Adrenal gland (tissue), 12 donors: Measurements from ENCODE around the gene CCL16. TPM values are rescaled to one million over a fixed set of nuclear protein-coding genes. Genes with fewer than 3 reads are reported as not detected.

Experiments used
- DNase-seq, 7 donors: peaks; one replicate each; pipeline ENCODE4 v3.0.0-alpha.2; 2019 to 2020
- H3K27ac ChIP-seq, 5 donors: fragments of 200-600 bp; sonication (generic) in 4 of 5; 1 replicate in 3 of 5; 2 replicates in 2 of 5; pipeline versions ENCODE4 v1.5.1 to v1.8.0; 2016 to 2020; ENCODE audit warnings: mild to moderate bottlenecking in 1 of 5
- H3K27me3 ChIP-seq: fragments of 200-600 bp; 2 replicates; pipeline ENCODE4 v1.8.0; 2021
- H3K36me3 ChIP-seq, 2 donors: fragments of 200-600 bp; replicated peaks in 1 of 2; 1 replicate in 1 of 2; 2 replicates in 1 of 2; pipeline versions ENCODE4 v1.5.1 to v1.8.0; 2018 to 2022
- H3K4me1 ChIP-seq, 2 donors: fragments of 200-600 bp; replicated peaks in 1 of 2; 1 replicate in 1 of 2; 2 replicates in 1 of 2; pipeline versions ENCODE4 v1.5.1 to v1.8.0; 2018 to 2021
- H3K4me3 ChIP-seq, 4 donors: fragments of 200-600 bp; sonication (generic) in 3 of 4; one replicate each; pipeline ENCODE4 v1.5.1; 2016 to 2018
- H3K9me3 ChIP-seq, 3 donors: fragments of 200-600 bp; sonication (generic) in 1 of 3; replicated peaks in 1 of 3; 1 replicate in 2 of 3; 2 replicates in 1 of 3; pipeline versions ENCODE4 v1.5.1 to v1.8.0; 2016 to 2021
- POLR2A ChIP-seq, 2 donors: fragments of 450-650 bp; IDR thresholded peaks; one replicate each; pipeline ENCODE4 v1.6.1; 2017; ENCODE audit warnings: antibody characterized with exemption in 2 of 2, mild to moderate bottlenecking in 2 of 2, moderate library complexity in 1 of 2
- WGBS, 4 donors: extraction: QIAGEN DNeasy Blood & Tissue Kit in 2 of 4; methylation state at CpG; one replicate each; pipeline versions ENCODE4 v1.1.5 to v1.1.7; 2013 to 2017; 5-methylcytosine and 5-hydroxymethylcytosine counted together
- intact Hi-C, 2 donors: fragments of 100-400 bp; cut with DNase I; formaldehyde crosslinking; loops; one replicate each; pipeline versions ENCODE4 v1.14.1 to v1.15.0; 2022 to 2023
- polyA plus RNA-seq, 3 donors: library from polyadenylated mRNA; stranded (reverse); fragments of 200-250 nt in 2 of 3; fragments of 350-450 nt in 1 of 3; fragmentation: Illumina TruSeq in 1 of 3; extraction: RNeasy Lipid Tissue Mini Kit (QIAGEN cat#74804) in 1 of 3; gene quantifications; one replicate each; pipeline ENCODE4 v1.2.3, GENCODE V29; 2013 to 2014
- total RNA-seq, 9 donors: library from RNA; depleted of rRNA in 4 of 9; stranded (reverse); fragments of >200 nt in 4 of 9; fragments of 120-200 nt in 1 of 9; fragmentation: NEBNext Ultra II Directional in 1 of 9; extraction: Animal tissue kit (Norgen Biotek cat#: 25700) in 1 of 9; gene quantifications; one replicate each; pipeline versions ENCODE4 v1.1.0 to v1.2.4, GENCODE V29; 2013 to 2023
- TF ChIP-seq, protein P1 (sequence below), 6 experiments: fragments of 450-650 bp in 4 of 6; fragments of 200-600 bp in 2 of 6; sonication (generic) in 1 of 6; IDR thresholded peaks; 1 replicate in 5 of 6; 2 replicates in 1 of 6; pipeline versions ENCODE4 v1.5.1 to v1.8.0; 2016 to 2021; ENCODE audit warnings: antibody characterized with exemption in 6 of 6, mild to moderate bottlenecking in 2 of 6, moderate library complexity in 1 of 6
- donor health status: healthy with polysubstance abuse.
- donor health status: Bipolar disorder and iron deficiency.
- donor health status: DM: yes; HTN: yes; CAD: no.
- donor health status: DM: no; HTN: no; CAD: no.
- donor health status: DM: no; HTN: no; CAD: no.
- donor health status: DM: yes; HTN: yes; CAD: no.

The CCL16 gene
- total and polyA plus RNA-seq, 12 donors = 0.16 to 3.2 (median 0.52) TPM; not detected in 3

- Histone ChIP-seq H3K27ac (peak within 1 kb of the TSS in 1 of 5 donors; percentile 49), H3K27me3 (no peaks in the 10 kb centered on the region), H3K4me3 (peak within 1 kb of the TSS in 1 of 4 donors; percentile 15), H3K36me3 (no peaks in the 10 kb centered on the region), H3K4me1 (no peaks in the 10 kb centered on the region), H3K9me3 (no peaks in the 10 kb centered on the region)
- WGBS, 4 donors = 31 to 77% (median 62%) methylated on average over 1 of the region's 1 CpG
- intact Hi-C loops = no loop called here
- TF ChIP-seq, protein P1, sequence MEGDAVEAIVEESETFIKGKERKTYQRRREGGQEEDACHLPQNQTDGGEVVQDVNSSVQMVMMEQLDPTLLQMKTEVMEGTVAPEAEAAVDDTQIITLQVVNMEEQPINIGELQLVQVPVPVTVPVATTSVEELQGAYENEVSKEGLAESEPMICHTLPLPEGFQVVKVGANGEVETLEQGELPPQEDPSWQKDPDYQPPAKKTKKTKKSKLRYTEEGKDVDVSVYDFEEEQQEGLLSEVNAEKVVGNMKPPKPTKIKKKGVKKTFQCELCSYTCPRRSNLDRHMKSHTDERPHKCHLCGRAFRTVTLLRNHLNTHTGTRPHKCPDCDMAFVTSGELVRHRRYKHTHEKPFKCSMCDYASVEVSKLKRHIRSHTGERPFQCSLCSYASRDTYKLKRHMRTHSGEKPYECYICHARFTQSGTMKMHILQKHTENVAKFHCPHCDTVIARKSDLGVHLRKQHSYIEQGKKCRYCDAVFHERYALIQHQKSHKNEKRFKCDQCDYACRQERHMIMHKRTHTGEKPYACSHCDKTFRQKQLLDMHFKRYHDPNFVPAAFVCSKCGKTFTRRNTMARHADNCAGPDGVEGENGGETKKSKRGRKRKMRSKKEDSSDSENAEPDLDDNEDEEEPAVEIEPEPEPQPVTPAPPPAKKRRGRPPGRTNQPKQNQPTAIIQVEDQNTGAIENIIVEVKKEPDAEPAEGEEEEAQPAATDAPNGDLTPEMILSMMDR (IDR thresholded peaks at IDR 0.05) = no peak
- no peak for TF ChIP-seq POLR2A (IDR thresholded peaks at IDR 0.05)
- DNase-seq = no peak
These were observed 5.3 kb upstream of the CCL16 start, which contains the start of gene CCL14 for GRCh38 chr17:35986643-35987042. CCL14 (minus strand) TSS chr17:35986729; CDS start chr17:35986649, 80 bp downstream.

- 83 to 89% (median 85%) methylated on average over 6 of the region's 6 CpGs for WGBS, 4 donors
- no peak overlapping the region for H3K27ac ChIP-seq
- intact Hi-C loops = loop anchor here in 1 of 2 donors (5.0 kb wide), 1 partner anchor 158 kb away; no protein-coding TSS in a partner anchor
- H3K27me3 ChIP-seq = no peaks in the 10 kb centered on the region
- H3K4me3 ChIP-seq = no peak overlapping the region
- TF ChIP-seq, protein P1 (IDR thresholded peaks at IDR 0.05) = no peak
- no peak for TF ChIP-seq POLR2A (IDR thresholded peaks at IDR 0.05)
- DNase-seq = no peak
- H3K4me1 ChIP-seq = no peaks in the 10 kb centered on the region
- H3K9me3 ChIP-seq = no peaks in the 10 kb centered on the region
- no peaks in the 10 kb centered on the region for H3K36me3 ChIP-seq
These were observed 2.8 kb upstream of the CCL16 start for GRCh38 chr17:35984140-35984539.

DNA sequence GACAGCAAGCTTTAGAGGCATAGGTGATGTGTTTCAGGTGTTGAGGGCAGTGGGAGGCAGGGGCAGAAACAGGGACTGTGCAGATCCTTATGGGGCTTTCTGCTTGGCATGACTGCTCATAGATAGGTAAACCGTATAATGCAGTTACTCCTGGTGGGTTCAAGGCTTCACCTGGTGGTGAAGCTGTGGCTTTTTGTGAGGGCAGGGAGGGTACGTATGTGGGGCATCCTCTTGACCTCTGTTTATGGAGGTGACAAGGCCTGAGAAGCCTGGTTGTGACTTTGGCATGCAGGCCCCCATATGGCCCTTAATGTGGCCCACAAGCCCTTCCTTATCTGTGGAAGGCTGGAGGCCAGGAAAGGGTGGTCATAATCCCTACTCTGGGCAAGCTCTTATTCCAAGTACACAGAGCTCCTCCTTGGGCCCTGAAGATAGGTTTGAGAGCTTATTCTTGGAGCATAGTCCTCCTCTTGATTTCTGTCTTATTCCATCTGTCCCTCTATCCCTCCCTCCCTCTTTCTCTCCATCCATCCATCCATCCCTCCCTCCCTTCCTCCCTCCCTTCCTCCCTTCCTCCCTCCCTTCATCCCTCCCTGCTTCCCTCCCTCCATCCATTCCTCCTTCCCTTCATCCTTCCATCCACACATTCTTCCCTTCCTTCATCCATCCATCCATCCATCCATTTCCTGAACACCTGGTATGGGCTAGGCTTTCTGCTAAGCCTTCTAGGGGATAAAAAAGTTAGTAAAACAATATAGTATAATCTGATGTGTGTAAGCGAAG is 1.3 kb upstream of the CCL16 start:
- Histone ChIP-seq H3K4me1 (no peaks in the 10 kb centered on the region), H3K36me3 (no peaks in the 10 kb centered on the region), H3K27me3 (no peaks in the 10 kb centered on the region), H3K4me3 (no peak overlapping the region), H3K9me3 (no peaks in the 10 kb centered on the region), H3K27ac (no peak overlapping the region)
- TF ChIP-seq POLR2A (IDR thresholded peaks at IDR 0.05) = no peak
- TF ChIP-seq, protein P1 (IDR thresholded peaks at IDR 0.05) = no peak
- 80 to 92% (median 89%) methylated on average over 3 of the region's 3 CpGs for WGBS, 4 donors
- intact Hi-C loops = loop anchor here in 1 of 2 donors (5.0 kb wide), 1 partner anchor 160 kb away; no protein-coding TSS in a partner anchor
- DNase-seq = no peak

DNA sequence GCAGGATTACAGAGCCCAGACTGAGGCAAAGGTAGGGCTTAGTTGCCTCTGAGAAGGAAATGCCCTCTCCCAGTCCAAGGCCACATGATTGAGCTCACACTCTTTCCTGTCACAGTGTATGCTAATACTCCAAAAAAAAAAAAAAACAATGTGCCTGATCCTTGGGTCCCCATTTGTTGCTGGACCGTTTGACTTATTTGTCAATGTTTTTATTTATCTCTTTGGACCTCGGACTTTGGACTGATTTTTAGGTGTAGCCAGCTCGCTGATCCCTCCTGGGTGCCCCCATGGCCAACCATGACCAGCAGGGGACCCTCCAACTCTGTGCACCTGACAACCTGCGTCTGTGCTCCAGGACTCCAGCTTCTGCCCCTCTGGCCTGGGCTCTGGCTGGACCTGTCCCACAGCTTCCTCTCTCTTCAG is 622 bp upstream of the CCL16 start:
- Histone ChIP-seq H3K9me3 (no peaks in the 10 kb centered on the region), H3K4me1 (no peaks in the 10 kb centered on the region), H3K27ac (no peak overlapping the region), H3K27me3 (no peaks in the 10 kb centered on the region), H3K36me3 (no peaks in the 10 kb centered on the region), H3K4me3 (no peak overlapping the region)
- 67 to 78% (median 71%) methylated on average over 4 of the region's 4 CpGs for WGBS, 4 donors
- intact Hi-C loops = loop anchor here in 1 of 2 donors (5.0 kb wide), 1 partner anchor 160 kb away; no protein-coding TSS in a partner anchor
- DNase-seq = no peak
- no peak for TF ChIP-seq POLR2A (IDR thresholded peaks at IDR 0.05)
